ENCODE data around the gene GRK3. TPM values are rescaled to one million over a fixed set of nuclear protein-coding genes. Genes with fewer than 3 reads are reported as not detected.
"Not testable (repeated sequence)": the region's sequence is repeated elsewhere in the genome, so short reads cannot be mapped to it uniquely, and the experiment has no call there.

GRK3 gene
- total RNA-seq, 4 donors from 2014 or later = 0.49 to 1.1 (median 0.81) TPM

- H3K27me3 ChIP-seq; DNase-seq; H3K9me3 ChIP-seq; H3K27ac ChIP-seq; ATAC-seq; H3K36me3 ChIP-seq; intact Hi-C loops (cut with DNase I; ENCODE audit: low total_unique reads); H3K4me1 ChIP-seq; H3K4me3 ChIP-seq; in situ Hi-C loops (cut with MboI; ENCODE audit: low sequenced_read_pairs in 4 of 4): not testable (repeated sequence)
Measured at GRCh38 chr22:25531677-25532076, 32.8 kb upstream of the GRK3 start.

DNA sequence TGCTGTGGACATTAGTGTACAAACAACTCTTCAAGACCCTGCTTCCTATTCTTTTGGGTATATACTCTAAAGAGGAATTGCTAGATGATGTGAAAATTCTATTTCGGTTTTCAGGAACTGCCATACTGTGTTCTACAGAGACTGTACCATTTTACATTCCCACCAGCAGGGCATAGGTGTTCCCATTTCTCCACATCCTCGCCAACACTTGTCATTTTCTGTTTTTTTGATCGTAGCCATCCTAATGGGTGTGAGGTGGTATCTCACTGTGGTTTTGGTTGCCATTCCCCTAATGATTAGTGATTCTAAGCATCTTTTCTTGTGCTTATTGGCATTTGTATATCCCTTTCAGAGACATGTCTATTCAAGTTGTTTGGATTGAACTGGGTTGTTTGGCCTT lies 29.8 kb upstream of the GRK3 start:
- TF ChIP-seq POLR2A (IDR thresholded peaks at IDR 0.05) (no peak), CTCF (IDR thresholded peaks at IDR 0.05 in 4 of 5, conservative IDR thresholded peaks at IDR 0.05 in 1 of 5) (no peak)
- H3K9me3 ChIP-seq = no peaks in the 10 kb centered on the region
- H3K27me3 ChIP-seq = no peaks in the 10 kb centered on the region
- no peak for DNase-seq
- H3K4me3 ChIP-seq = no peak overlapping the region
- intact Hi-C loops (cut with DNase I; ENCODE audit: low total_unique reads) (no loop called here), in situ Hi-C loops (cut with MboI; ENCODE audit: low sequenced_read_pairs in 4 of 4) (no loop called here)
- no peaks in the 10 kb centered on the region for H3K36me3 ChIP-seq
- no peaks in the 10 kb centered on the region for H3K4me1 ChIP-seq
- no peak overlapping the region for H3K27ac ChIP-seq
- ATAC-seq = no peak

GRCh38 chr22:25536589-25536988 lies 27.9 kb upstream of the GRK3 start:
- Histone ChIP-seq H3K36me3 (no peaks in the 10 kb centered on the region), H3K4me1 (no peaks in the 10 kb centered on the region), H3K27me3 (no peaks in the 10 kb centered on the region), H3K27ac (no peak overlapping the region), H3K4me3 (no peak overlapping the region), H3K9me3 (no peaks in the 10 kb centered on the region)
- intact Hi-C loops (cut with DNase I; ENCODE audit: low total_unique reads) = no loop called here
- in situ Hi-C loops (cut with MboI; ENCODE audit: low sequenced_read_pairs in 4 of 4) = no loop called here
- TF ChIP-seq POLR2A (IDR thresholded peaks at IDR 0.05) (no peak), CTCF (IDR thresholded peaks at IDR 0.05 in 4 of 5, conservative IDR thresholded peaks at IDR 0.05 in 1 of 5) (no peak)
- DNase-seq (no peak), ATAC-seq (no peak)

- intact Hi-C loops (cut with DNase I; ENCODE audit: low total_unique reads) = no loop called here
- Histone ChIP-seq H3K4me1 (no peaks in the 10 kb centered on the region), H3K27me3 (no peaks in the 10 kb centered on the region), H3K36me3 (no peaks in the 10 kb centered on the region), H3K27ac (no peak overlapping the region), H3K4me3 (no peak overlapping the region), H3K9me3 (no peaks in the 10 kb centered on the region)
- DNase-seq (no peak), ATAC-seq (no peak)
- TF ChIP-seq CTCF (IDR thresholded peaks at IDR 0.05 in 4 of 5, conservative IDR thresholded peaks at IDR 0.05 in 1 of 5) = no peak
- TF ChIP-seq POLR2A (IDR thresholded peaks at IDR 0.05) = no peak
- in situ Hi-C loops (cut with MboI; ENCODE audit: low sequenced_read_pairs in 4 of 4) = no loop called here
Measured at GRCh38 chr22:25540166-25540907, 24.1 kb upstream of the GRK3 start.

GRCh38 chr22:25540908-25541660 lies 23.4 kb upstream of the GRK3 start:
- Histone ChIP-seq H3K27me3 (no peaks in the 10 kb centered on the region), H3K4me1 (no peaks in the 10 kb centered on the region), H3K27ac (no peak overlapping the region), H3K4me3 (no peak overlapping the region), H3K9me3 (no peaks in the 10 kb centered on the region), H3K36me3 (no peaks in the 10 kb centered on the region)
- intact Hi-C loops (cut with DNase I; ENCODE audit: low total_unique reads) = no loop called here
- in situ Hi-C loops (cut with MboI; ENCODE audit: low sequenced_read_pairs in 4 of 4) = no loop called here
- DNase-seq = no peak
- TF ChIP-seq POLR2A (IDR thresholded peaks at IDR 0.05) = no peak
- no peak for TF ChIP-seq CTCF (IDR thresholded peaks at IDR 0.05 in 4 of 5, conservative IDR thresholded peaks at IDR 0.05 in 1 of 5)
- no peak for ATAC-seq

Data from gastrocnemius medialis (tissue), 4 donors.